PC-9 (cell line): Measurements from ENCODE around the gene NF1. TPM values are rescaled to one million over a fixed set of nuclear protein-coding genes. Genes with fewer than 3 reads are reported as not detected.
"Not testable (repeated sequence)": the region's sequence is repeated elsewhere in the genome, so short reads cannot be mapped to it uniquely, and the experiment has no call there.

ENCODE experiments used
- BruUV-seq: library from RNA; stranded (reverse); fragments of 400-500 nt; replicated peaks from 2 replicates; lab custom pipeline; 2021; lab: Mats Ljungman, UMichigan
- CTCF ChIA-PET: fragments of 300-600 bp; sonication (Branson Sonifier 250); formaldehyde crosslinking; loops from one replicate; lab custom pipeline; 2022; ENCODE audit warnings: antibody characterized with exemption; lab: Charles Lee
- POLR2A ChIA-PET: fragments of 300-600 bp; sonication (Branson Sonifier 250); formaldehyde crosslinking; loops from one replicate; lab custom pipeline; 2022; ENCODE audit warnings: antibody characterized with exemption; ENCODE audit not compliant: unreplicated experiment; lab: Charles Lee
- DNase-seq, 2 experiments: peaks; one replicate each; pipeline versions ENCODE4 v3.0.0 to v3.0.0-alpha.2; 2015 to 2022; ENCODE audit warnings: mixed read lengths in 1 of 2
- H2AFZ ChIP-seq: fragments of 200-600 bp; sonication (generic); 2 replicates; pipeline ENCODE4 v1.8.1; 2017; ENCODE audit warnings: antibody characterized with exemption
- H3F3A ChIP-seq: fragments of 200-600 bp; sonication (generic); 2 replicates; pipeline ENCODE4 v1.8.1; 2017; ENCODE audit warnings: antibody characterized with exemption, mild to moderate bottlenecking, low read depth; ENCODE audit not compliant: insufficient read depth
- H3K27ac ChIP-seq: fragments of 200-600 bp; sonication (generic); 2 replicates; pipeline ENCODE4 v1.6.1; 2016; ENCODE audit warnings: mixed run types
- H3K27me3 ChIP-seq: fragments of 200-600 bp; sonication (generic); 2 replicates; pipeline ENCODE4 v1.6.1; 2016; ENCODE audit warnings: low read depth, mixed run types; ENCODE audit not compliant: insufficient read depth
- H3K36me3 ChIP-seq: fragments of 200-600 bp; sonication (generic); 2 replicates; pipeline ENCODE4 v1.6.1; 2016; ENCODE audit warnings: low read depth, mixed run types
- H3K4me1 ChIP-seq: fragments of 200-600 bp; sonication (generic); replicated peaks from 2 replicates; pipeline ENCODE4 v1.6.1; 2016; ENCODE audit warnings: mixed run types; ENCODE audit not compliant: insufficient read depth
- H3K4me2 ChIP-seq: fragments of 200-600 bp; sonication (generic); 2 replicates; pipeline ENCODE4 v1.6.1; 2017; ENCODE audit warnings: mixed run types
- H3K4me3 ChIP-seq: fragments of 200-600 bp; sonication (generic); 2 replicates; pipeline ENCODE4 v1.6.1; 2016; ENCODE audit warnings: mixed run types
- H3K79me2 ChIP-seq: fragments of 200-600 bp; sonication (generic); 2 replicates; pipeline ENCODE4 v1.6.1; 2017; ENCODE audit warnings: low read depth, mixed run types
- H3K9me2 ChIP-seq: fragments of 200-600 bp; sonication (generic); 2 replicates; pipeline ENCODE4 v1.8.1; 2017; ENCODE audit warnings: mild to moderate bottlenecking; ENCODE audit not compliant: insufficient read depth
- H3K9me3 ChIP-seq: fragments of 200-600 bp; sonication (generic); 2 replicates; pipeline ENCODE4 v1.8.1; 2016; ENCODE audit warnings: low read depth; ENCODE audit not compliant: insufficient read depth
- H4K20me1 ChIP-seq: fragments of 200-600 bp; sonication (generic); 2 replicates; pipeline ENCODE4 v1.8.1; 2017; ENCODE audit not compliant: insufficient read depth
- CTCF ChIP-seq: fragments of 200-600 bp; sonication (generic); conservative IDR thresholded peaks from 2 replicates; pipeline ENCODE4 v1.6.1; 2017; ENCODE audit warnings: mixed run types, antibody characterized with exemption, mild to moderate bottlenecking, moderate library complexity
- EZH2 ChIP-seq: fragments of 200-600 bp; sonication (generic); IDR thresholded peaks from 2 replicates; pipeline ENCODE4 v1.8.0; 2017; ENCODE audit warnings: antibody characterized with exemption, low read depth
- intact Hi-C: fragments of 100-400 bp; cut with micrococcal nuclease; formaldehyde crosslinking; loops from one replicate; pipeline ENCODE4 v1.10.0; 2022; ENCODE audit not compliant: unreplicated experiment
- total RNA-seq: library from RNA; stranded (reverse); gene quantifications from 2 replicates; pipeline ENCODE4 v1.2.3, GENCODE V29; 2021

The NF1 gene
- total RNA-seq, 1 experiment from 2014 or later = 61.0 TPM

DNA sequence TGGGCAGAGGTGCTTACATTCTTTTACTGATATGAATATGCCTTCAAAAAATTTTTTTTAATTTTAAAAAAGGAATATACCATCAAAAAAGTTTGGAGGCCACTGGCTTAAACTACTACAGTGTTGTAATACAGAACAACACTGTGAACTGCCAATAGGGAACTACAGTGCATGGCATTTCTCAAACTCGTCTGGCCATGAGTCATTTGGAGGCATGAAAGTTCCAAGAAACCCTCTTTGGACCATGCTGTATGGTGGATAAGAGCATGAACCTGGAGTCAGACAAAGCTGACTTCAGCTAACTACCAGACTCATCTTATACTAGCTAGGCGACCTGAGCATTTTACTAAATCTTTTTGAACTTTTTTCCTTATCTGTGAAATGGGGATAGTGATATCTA, 9.2 kb upstream of the NF1 start:
- no peaks in the 10 kb centered on the region for H3F3A ChIP-seq
- no peaks in the 10 kb centered on the region for H3K36me3 ChIP-seq
- no peak overlapping the region for H2AFZ ChIP-seq
- no peak overlapping the region for H3K27ac ChIP-seq
- H3K4me2 ChIP-seq = no peak overlapping the region
- no peaks in the 10 kb centered on the region for H3K27me3 ChIP-seq
- no peaks in the 10 kb centered on the region for H3K9me2 ChIP-seq
- H3K79me2 ChIP-seq = no peaks in the 10 kb centered on the region
- TF ChIP-seq EZH2 = no peak
- TF ChIP-seq CTCF = no peak
- no peaks in the 10 kb centered on the region for H3K9me3 ChIP-seq
- CTCF ChIA-PET = no interaction called here
- POLR2A ChIA-PET = interaction anchor here (0.6 kb wide), 1 partner anchor 15 kb away, joined by 5 read pairs; no protein-coding TSS in a partner anchor
- no peak for DNase-seq
- no peak overlapping the region for H3K4me3 ChIP-seq
- BruUV-seq = no TSS peak
- intact Hi-C loops = no loop called here
- H4K20me1 ChIP-seq = no peaks in the 10 kb centered on the region
- H3K4me1 ChIP-seq = no peaks in the 10 kb centered on the region

- no peaks in the 10 kb centered on the region for H3K4me1 ChIP-seq
- H3K9me2 ChIP-seq = no peaks in the 10 kb centered on the region
- intact Hi-C loops = no loop called here
- no peak overlapping the region for H3K4me2 ChIP-seq
- no peak overlapping the region for H3K4me3 ChIP-seq
- H3K9me3 ChIP-seq = no peaks in the 10 kb centered on the region
- H2AFZ ChIP-seq = no peak overlapping the region
- H3K27me3 ChIP-seq = no peaks in the 10 kb centered on the region
- H3F3A ChIP-seq = peaks cover 17% of the 10 kb centered on the region
- no peak for TF ChIP-seq CTCF
- no peak for TF ChIP-seq EZH2
- no peak for DNase-seq
- H4K20me1 ChIP-seq = no peaks in the 10 kb centered on the region
- H3K36me3 ChIP-seq = no peaks in the 10 kb centered on the region
- ChIA-PET POLR2A (no interaction called here), CTCF (no interaction called here)
- BruUV-seq = no TSS peak
- no peak overlapping the region for H3K27ac ChIP-seq
- no peaks in the 10 kb centered on the region for H3K79me2 ChIP-seq
Observed at GRCh38 chr17:31089471-31089870, 5.3 kb upstream of the NF1 start.

DNA sequence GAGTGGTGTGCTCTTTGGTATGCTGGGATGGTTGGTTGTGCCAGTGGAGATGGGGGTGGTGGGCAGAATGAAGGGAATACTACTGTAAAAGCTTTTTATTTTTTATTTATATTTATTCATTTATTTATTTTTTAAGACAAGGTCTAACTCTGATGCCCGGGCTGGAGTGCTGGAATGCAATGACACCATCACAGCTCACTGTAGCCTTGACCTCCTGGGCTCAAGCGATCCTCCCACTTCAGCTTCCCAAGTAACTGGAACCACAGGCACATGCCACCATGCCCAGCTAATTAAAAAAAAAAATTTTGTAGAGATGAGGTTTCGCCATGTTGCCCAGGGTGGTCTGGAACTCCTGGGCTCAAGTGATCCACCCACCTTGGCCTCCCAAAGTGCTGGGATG, 4.1 kb upstream of the NF1 start:
- H3F3A ChIP-seq = peaks cover 18% of the 10 kb centered on the region
- H3K27me3 ChIP-seq, H2AFZ ChIP-seq, H3K4me2 ChIP-seq, H3K79me2 ChIP-seq, H3K27ac ChIP-seq, H3K4me3 ChIP-seq, BruUV-seq, intact Hi-C loops, H3K4me1 ChIP-seq, H4K20me1 ChIP-seq, POLR2A ChIA-PET, H3K36me3 ChIP-seq, H3K9me2 ChIP-seq, DNase-seq, H3K9me3 ChIP-seq: not testable (repeated sequence)
- CTCF ChIA-PET = interaction anchor here (0.6 kb wide), 1 partner anchor 83 kb away, joined by 9 read pairs; no protein-coding TSS in a partner anchor
